Islet of Langerhans (tissue), 1 donor: ENCODE results near the gene FAM107B.

Experiments
- FAIRE-seq: peaks from one replicate; lab custom pipeline; 2011; peaks lifted over from hg19 to GRCh38; lab: Jason Lieb, UNC

Gene FAM107B

DNA sequence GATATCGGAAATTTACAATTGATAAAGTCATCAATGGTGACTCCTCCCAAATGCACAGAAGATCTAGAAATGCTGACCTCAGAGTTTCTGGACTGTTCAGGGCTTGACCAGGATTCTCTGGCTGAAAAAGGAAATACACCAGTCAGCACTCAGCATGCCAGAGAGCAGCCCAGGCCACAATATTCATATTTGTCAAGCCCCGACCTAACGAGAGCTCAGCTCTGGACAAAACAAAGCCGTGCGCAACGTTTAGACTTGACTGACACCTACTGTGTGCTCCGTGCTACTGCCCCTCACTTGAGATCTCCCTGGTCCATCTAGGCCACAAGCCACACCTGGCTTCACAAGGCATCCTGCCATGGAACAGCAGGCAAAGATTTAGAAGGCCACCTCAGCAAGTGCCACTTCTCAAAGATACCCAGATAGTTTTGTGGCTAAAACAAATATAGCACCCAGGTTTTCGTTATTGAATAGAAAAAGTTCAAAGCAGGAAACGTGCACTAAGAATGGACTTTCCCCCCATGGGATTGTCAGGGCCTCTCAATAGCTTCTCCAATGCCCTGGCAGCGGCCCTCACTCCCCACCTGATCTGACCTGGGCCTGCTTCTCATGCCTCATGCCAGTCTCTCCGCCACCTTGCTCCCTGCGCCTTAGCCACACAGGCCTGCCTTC is 218.3 kb downstream of the FAM107B start:
- no peak for FAIRE-seq

DNA sequence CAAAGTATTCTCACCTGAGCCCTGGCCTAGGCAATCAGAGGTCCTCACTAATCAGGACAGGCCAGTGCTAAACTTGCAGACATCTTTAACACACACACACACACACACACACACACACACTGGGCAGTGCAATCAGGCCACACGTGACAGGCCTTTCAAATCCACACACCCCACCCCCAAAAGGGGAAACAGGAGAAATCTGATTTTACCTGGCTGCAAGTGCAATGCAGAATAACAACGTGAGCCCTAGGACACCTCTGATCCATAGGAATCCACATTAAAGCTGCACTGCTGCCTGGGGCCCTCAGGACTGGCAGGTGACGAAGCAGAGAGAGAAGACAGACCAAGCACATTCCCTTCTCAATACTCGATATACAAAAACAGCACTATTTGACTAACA is 218.9 kb downstream of the FAM107B start:
- FAIRE-seq: no peak

- FAIRE-seq: peak; percentile 92
Observed at GRCh38 chr10:14554491-14555205, 220.0 kb downstream of the FAM107B start.

DNA sequence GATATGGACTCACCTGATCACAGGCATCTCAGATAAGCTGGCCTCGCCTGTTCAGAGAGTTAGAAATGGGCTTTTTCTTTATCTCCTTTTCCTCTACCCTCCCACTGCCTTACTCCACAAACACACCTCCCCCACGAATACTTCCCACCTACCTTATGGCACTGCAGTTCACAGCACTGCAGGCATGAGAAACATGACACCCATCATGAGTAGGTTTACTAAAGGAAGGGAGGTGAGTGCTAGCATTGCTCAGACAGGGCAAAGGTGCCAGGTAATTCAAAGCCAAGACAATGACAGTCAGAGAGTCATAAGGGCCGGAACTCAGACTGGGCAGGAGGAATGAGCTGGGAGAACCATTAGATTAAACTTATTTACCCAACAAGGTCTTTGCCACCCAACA is 220.6 kb downstream of the FAM107B start:
- FAIRE-seq: no peak

- no peak for FAIRE-seq
Observed at GRCh38 chr10:14553448-14553847, 221.2 kb downstream of the FAM107B start.

- FAIRE-seq: no peak
Observed at GRCh38 chr10:14552015-14552414, 222.7 kb downstream of the FAM107B start.

DNA sequence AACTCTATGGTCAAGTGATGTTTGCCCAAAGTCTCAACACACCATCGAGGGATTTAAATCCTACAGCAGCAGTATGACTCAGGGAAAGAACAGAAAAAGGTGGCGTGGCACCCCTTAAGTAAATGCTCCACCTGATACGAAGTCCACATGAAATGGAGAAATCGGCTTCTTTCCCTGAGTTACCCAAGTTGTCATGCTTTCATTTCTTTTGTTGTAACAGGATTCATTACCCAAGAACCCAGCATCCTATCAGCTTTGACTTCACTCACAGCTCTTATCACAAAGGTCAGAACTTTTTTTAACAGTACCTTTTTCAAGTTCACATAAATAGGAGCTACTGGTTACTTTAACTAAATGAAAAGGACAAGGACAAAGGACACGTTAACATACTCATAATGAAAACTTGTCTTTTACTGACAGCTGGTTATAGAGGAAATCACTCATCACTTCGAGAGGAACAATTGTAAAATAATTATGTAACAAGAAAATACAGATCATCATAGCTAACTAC is 224.2 kb downstream of the FAM107B start:
- FAIRE-seq: no peak

GRCh38 chr10:14549496-14549895 is 225.2 kb downstream of the FAM107B start:
- no peak for FAIRE-seq

- FAIRE-seq: no peak
Observed at GRCh38 chr10:14548970-14549369, 225.7 kb downstream of the FAM107B start.

- FAIRE-seq: no peak
Observed at GRCh38 chr10:14548474-14548873, 226.2 kb downstream of the FAM107B start.

DNA sequence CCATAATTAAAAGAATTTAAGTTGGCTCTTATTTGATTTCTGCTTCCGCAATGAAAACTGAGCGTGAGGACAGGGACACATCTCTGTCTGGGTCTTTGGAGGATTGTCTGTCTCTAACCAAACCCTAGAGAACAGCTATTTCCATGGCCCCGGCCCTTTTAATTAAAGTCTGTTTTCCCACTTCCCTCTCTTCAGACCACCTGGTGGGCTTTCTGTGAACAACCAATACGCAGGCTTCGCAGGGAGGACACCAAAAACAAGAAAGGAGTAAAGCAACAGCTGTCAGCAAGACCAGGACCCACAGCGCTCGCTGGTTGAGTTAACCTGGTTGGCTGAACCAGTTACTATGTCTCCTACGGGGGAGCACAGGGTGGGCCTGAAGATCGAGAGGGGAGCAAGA is 226.9 kb downstream of the FAM107B start:
- no peak for FAIRE-seq

DNA sequence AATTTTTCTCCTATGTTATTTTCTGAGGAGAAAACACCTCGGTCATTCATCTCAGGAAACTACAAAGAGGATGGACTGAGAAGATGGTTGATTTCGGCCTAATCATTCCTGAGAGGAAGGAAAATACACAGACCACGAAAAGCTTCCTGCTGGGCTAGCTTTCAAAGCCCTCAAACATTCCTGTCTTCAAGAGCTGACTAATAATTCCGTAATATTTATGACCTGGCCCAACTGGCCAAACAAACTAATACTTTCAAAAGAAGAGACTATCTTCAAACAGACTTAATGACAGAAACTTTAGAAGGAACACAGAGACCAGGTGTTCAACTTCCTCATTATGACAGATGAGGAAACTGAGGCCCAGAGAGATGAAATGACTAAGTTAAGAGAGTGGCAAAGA is 228.9 kb downstream of the FAM107B start:
- no peak for FAIRE-seq

- FAIRE-seq: no peak
Observed at GRCh38 chr10:14543904-14544210, 230.8 kb downstream of the FAM107B start.

GRCh38 chr10:14543046-14543903 is 231.4 kb downstream of the FAM107B start:
- FAIRE-seq: no peak

DNA sequence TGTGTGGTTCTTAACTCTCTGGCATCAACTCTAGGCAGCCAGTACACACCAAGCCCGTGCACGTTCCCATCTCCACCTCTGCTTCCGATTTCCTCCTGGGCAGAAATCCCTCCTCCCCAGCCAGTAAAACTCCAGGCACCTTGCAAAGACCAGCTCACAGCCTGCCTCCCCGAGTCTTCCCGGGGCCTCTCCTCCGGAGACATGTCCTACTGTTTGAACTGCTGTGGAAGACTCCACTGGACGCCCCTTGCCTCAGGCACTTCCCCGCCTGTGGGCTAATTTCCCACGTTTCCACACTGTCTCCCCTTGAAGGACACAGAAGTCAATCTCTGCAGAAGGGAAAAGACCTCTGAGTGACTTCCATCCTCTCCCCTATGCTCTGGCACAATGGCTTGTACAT is 233.3 kb downstream of the FAM107B start:
- FAIRE-seq: no peak

GRCh38 chr10:14540611-14541010 is 234.1 kb downstream of the FAM107B start:
- no peak for FAIRE-seq

- no peak for FAIRE-seq
Observed at GRCh38 chr10:14540062-14540461, 234.6 kb downstream of the FAM107B start.

DNA sequence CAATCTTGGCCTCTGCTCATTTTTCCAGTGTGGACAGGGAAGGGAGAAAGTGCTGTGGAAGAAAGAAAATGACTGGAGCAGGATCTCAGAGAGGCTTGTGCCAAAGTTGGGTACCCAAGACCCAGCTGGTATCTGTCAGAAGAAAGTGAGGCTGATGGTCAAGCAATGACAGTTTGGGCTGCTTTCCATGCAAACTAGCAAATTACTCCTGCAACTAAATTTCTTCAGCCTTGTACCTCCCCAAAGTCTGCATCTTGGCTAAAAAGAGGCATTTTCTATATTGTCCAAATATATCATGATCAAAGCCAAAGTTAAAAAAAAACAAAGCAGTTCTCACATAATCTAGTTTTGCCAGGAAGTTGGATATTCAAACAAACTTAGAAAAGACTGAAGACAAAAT is 235.5 kb downstream of the FAM107B start:
- FAIRE-seq: no peak

GRCh38 chr10:14536241-14537213 is 238.2 kb downstream of the FAM107B start:
- no peak for FAIRE-seq

DNA sequence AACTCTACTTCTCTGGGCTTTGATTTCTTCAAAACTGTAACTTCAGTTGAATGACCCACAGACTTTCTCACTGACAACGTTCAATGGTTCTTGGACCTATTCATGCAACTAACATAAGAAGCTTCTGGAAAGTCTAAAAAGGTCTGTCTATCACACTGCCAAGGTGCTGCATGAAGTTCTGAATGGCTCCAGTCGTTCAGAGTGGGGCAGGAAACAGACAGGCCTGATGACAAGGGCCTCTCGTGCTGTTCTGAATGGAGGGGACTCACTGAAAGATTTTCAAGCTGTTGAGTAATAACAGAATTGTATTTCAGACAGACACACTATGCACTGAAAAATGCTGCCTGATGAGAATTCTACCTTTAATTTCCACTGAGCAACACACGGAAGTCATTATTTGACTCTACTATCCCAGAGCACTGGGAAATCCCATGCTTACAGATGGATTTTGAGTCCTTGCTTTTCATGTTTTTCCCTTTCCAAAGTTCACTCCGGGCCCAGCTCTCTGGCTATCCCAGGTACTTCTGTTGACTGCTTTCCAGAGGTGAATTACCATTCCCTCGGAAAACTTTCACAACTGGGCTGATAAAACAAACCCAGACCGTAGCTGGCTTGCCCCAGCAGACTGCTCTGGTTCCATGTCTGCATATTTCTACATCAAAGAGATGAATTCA is 239.1 kb downstream of the FAM107B start:
- FAIRE-seq: no peak

- FAIRE-seq: no peak
Observed at GRCh38 chr10:14534152-14534551, 240.5 kb downstream of the FAM107B start.
